Activated CD8-positive, alpha-beta memory T cell treated with anti-CD3 and anti-CD28 coated beads, Interleukin-2, amount 50 U/mL, for 24 hours (primary cell): Measurements from ENCODE around the gene TMEM217.

Source experiments
- DNase-seq: peaks from one replicate; pipeline ENCODE4 v3.0.0-alpha.2; 2020; ENCODE audit errors: extremely low read depth

TMEM217 gene

DNA sequence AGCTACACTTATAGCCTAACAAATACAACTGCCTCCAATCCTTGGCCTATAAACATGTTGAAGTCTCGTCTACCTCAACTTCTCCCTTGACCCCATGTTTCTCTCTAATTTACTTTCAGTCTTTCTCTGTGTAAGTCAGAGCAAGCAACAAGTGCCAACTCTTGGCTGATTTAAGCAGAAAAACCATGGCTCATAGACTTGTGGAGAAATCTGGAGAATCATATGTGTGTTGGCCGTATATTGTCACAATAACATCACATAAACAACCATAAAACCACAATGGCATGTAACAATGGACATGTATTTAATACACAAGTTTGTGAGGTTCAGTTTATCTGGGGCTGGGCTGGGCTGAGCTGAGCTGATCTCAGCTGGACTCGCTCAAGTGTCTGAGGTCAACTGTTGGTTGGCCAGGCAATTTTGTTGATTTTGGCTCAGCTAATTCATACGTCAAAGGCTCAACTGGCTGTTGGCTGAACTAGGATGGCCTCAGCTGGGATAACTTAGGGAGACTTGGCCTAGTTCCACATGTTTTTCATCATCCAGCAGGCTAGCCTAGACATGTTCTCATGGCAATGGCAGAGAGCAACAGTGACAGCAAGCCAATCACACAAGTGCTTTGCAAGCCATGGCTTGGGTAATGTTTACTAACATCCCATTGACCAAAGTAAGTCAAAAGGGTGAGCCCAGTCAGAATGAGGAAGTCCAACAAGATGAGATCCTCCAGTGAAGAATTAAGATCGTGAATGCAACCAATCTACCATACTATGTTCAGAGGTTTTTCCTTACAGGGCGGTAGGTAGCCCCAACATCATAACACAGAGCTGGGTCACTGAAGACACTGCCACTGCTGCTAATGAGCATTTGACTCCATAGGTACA lies 13.3 kb downstream of the TMEM217 start:
- no peak for DNase-seq

DNA sequence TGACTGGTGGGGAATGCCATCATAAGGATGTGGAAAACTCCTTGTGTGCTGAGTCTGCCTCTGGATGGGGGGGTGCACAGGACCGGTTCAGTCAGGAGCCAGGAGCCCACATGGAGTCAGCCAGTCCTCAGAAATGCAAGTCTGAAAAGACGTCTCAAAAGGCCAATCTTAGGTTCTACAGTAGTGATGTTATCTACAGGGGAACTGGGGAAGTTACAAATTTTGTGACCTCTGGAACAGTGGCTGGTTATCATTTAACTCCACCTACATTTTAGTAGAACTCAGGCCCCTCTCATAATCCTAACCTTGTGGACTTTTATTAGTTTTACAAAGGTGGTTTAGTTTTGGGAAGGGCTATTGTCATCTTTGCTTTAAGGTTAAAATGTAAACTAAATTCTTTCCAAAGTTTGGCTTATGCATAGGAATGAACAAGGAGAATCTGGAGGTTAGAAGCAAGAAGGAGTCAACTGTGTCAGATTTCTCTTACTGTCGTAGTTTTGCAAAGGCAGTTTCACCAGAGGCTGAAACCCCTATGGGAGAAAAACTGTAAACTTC lies 14.1 kb downstream of the TMEM217 start:
- no peak for DNase-seq

DNA sequence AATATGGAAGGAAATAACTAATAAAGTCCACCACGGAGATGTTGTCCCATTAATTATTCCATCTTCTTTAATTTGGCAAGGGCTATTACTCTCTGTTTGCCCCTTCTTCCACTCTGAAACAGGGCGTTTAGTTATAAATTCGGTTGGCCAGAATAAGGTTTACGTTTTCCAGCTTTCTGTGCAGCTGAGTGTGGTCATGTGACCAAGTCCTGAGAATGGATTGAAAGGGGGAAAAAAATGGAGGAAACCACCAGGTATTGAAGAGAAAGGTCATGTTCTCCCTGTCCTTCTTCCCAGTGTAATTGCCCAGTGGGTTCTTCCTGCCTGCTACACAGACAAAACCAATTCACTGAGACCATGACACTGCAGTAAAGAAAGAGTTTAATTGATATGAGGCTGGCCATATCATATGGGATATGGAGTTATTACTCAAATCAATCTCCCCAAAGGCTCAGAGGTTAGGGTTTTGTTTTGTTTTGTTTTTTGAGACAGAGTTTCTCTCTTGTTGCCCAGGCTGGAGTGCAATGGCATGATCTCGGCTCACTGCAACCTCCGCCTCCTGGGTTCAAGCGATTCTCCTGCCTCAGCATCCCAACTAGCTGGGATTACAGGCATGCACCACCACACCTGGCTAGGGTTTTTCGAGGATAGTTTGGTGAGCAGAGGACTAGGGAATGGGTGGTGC lies 14.7 kb downstream of the TMEM217 start:
- no peak for DNase-seq

DNA sequence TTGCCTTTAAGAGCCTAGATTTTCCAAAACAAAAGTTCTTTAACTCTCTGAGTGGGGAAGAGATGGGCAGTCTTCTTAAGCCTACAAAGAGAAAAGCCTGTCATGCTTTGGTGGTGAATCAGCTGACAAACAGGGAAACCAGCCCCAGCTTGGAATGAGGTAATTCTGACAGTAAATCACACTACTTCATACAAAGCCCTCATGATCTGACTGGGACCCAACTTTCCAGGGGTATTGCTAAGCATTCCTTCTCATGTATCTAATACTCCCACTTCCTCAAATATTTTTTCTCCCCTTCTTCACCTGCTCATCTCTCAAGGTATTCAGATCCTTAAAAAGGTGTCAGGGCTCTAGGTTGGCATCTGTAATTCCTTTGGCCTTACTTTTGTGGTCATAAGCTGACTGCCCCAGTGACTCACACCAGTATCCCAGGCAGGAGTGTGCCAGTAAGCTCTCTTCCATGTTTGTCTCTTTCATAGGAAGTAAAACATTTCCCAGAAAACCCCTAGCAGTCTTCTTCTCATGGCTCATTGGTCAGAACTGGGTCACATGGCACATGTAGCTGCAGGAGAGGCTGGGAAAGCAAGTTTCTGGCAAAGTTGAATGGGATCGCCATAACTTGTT lies 15.4 kb downstream of the TMEM217 start:
- DNase-seq: no peak

DNA sequence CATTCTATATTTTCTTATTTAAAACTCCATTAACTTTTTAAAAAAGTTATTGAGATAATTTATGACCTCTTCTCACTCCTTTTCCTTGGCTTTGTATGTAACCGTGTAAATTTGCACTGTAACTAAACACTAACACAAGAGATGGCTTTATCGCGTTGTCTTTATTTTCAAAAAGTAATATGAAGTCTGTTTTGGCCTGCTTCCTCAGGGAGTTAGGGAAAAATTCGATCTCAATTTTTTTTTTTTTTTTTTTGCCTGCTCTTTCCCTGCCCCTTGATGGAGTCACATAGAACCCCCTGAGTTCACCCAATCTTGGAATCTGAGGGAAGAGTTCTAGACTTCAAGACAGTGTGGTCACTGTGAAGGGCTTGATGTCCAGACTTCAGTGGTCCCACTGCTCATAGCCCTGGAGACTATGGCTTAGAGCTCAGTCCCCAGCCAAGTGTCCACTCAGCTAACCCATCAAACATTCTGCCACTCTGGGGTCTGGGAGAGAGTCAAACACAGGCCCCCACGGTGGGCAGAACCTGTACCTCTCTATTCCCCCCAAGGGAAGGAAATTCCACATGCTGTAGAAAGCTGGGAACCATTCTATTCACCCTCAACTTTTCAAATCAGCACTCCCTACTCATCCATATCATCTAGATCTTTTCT lies 16.0 kb downstream of the TMEM217 start:
- no peak for DNase-seq

DNA sequence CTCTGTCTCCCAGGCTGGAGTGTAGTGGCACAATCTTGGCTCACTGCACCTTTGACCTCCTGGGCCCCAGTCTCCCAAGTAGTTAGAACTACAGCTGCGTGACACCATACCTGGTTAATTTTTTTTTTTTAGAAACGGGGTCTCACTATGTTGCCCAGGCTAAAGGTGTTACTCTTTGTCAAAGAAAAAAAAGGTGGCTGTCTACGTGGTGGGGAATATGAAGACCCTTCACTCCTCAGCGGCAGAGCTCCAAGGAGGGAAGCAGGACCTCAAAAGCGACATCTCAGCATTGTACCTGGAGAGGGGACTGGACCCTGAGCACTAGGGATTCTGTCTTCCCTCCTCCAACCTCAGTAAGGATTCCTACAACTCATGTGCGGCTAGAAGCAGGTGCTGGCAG lies 16.8 kb downstream of the TMEM217 start:
- DNase-seq: no peak

DNA sequence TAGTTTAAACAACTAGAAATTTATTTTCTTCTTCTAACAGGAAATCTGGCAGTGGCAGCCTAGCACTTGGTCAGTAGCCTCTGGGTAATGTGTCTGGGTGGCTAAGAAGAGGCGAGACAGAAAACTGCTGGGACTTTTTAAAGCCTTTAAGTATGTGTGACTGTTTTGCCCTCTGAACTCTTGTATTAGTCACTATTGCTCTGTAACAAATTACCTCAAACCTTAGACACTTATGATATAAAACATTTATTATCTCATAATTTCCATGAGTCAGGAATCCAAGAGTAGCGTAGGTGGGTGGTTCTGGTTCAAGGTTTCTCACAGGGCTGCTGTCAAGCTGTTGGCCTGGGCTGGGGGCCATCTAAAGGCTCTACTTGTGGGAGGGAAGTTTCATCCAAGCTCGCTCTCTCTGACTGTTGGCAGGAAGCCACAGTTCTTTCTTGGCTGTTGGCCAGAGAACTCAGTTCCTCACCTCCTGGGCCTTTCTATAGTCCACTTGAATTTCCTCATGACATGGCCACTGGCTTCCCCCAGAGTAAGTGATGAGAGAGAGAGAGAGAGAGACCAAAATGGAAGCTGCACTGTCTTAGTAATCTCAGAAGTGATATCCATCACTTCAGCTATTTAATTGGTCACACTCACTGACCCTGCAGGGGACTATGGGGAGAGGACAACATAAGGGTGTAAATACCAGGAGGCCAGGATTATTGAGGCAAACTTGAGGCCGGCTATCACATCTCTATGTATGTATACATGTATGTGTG lies 17.8 kb downstream of the TMEM217 start:
- peak; percentile 60 for DNase-seq

DNA sequence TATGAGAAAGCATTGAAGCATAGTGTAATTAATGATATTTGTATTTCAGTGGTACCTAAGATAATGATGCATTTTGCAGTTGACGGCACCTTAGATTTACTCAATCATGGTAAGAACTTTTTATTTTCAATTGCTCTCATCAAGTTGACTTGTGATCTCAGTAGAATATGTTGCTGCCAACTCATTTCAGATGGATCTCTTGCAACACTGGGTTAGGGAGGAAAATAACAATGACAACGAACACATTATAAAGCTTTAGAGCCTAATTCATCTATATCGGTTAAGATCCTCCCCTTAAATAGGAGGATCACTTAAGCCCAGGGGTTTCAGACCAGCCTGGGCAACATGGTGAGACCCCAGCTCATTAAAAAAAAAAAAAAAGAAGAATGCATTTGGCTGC lies 18.4 kb downstream of the TMEM217 start:
- DNase-seq: no peak

DNA sequence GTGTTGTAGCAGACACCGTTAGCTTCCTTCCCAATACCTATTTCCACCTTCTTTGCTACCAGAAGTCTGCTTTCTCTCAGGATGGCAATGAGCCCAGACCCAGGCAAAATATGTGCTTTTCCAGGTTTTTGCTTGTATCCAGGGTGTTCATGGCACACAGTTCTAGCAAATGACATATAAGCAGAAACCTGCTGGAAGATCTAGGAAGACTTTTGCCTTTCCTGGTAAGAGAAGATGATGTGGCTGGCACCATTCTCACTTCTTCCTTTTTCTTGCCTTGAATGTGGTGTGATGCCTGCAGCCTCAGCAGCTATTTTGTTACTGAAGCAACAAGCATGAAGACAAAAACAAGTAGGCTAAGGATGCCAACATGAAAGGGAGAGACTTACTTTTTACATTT lies 19.6 kb downstream of the TMEM217 start:
- no peak for DNase-seq

DNA sequence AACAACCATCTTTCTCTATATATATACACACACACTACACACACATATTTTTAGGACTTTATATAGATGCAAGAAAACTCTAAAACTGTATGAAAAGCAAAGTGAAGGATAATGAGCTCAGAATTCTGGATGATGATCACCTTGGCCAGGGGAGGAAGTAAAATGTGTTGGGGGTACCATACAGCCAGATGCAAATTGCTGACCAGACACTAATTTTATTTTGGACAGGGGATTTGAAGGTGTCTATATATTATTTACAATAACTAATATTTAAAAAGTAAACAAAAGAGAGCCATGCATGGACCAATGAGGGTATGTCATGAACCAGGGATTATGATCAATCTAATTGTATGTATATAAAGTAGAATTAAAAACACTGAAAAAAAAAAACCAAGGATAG lies 20.2 kb downstream of the TMEM217 start:
- DNase-seq: no peak

DNA sequence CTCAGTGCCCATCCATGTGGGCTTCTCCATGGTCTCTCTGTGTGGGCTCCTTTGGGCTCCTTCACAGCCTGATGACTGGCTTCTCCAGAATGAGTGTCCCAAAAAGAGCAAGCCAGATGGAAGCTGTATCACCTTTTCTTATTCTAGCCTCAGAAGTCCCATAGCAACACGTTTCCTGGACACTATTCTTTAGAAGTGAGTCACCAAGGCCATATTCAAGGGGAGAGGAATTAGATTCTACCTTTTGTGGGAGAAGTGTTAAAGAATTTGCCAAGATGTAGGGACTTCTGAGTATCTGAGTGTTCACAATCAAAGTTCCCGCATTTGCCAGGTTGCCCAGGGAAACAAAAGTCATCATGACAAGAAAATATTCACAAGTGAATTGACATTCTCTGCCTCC lies 21.0 kb downstream of the TMEM217 start:
- no peak for DNase-seq

DNA sequence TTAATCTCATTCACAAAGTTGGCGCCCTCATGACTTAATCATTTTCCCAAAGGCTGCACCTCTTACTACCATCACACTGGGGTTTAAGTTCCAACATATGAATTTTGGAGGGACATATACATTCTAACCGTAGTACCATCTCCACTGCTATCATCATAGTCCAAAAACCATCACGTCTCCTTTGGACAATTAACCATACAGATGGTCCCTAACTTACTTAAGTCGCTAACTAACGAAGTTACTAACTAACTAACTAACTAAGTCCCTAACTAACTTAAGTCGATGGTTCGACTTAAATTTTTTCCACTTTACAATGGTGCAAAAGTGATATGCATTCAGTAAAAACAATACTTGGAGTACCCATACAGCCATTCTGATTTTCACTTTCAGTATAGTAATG lies 24.4 kb downstream of the TMEM217 start:
- no peak for DNase-seq

DNA sequence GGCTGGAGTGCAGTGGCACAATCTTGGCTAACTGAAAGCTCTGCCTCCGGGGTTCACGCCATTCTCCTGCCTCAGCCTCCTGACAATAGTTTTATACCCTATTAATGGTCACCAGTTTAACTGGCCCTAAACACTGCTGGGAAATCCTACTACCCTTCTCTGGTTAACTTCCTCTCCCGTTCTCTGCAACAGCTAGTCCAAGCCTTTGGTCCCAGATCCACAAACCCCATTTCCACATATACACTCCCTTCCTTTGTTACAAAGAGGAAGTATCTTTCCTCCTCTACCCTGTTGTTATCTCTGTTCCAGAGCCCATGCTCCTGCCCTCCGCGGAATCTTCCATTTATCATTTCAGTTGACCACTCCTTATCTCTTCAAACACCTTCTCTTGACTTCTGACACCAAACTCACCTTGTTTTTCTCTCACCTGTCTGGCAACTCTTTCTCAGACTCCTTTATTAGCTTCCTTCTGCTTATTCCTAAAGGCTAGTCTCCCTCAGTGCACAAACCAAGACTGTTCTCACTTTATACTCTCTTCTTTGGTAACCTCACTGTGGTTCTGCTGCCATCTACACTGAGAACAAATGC lies 25.4 kb downstream of the TMEM217 start:
- no peak for DNase-seq

DNA sequence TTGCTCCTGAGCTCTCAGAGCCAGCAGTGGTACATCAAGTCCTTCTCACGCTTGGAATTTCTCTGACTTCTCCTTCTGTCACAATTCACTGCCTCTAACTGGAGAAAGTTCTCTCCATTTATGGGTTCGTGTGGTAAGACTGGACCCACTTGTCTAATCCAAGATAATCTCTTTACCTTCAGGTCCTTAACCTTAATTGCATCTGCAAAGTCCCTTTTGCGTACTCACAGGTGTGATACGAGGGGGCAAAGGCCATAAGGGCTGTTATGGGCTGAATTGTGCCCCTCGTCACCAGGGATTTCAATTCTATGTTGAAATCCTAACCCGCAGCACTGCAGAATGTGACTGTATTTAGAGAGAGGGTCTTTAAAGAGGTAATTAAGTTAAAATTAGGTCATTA lies 27.8 kb downstream of the TMEM217 start:
- no peak for DNase-seq

DNA sequence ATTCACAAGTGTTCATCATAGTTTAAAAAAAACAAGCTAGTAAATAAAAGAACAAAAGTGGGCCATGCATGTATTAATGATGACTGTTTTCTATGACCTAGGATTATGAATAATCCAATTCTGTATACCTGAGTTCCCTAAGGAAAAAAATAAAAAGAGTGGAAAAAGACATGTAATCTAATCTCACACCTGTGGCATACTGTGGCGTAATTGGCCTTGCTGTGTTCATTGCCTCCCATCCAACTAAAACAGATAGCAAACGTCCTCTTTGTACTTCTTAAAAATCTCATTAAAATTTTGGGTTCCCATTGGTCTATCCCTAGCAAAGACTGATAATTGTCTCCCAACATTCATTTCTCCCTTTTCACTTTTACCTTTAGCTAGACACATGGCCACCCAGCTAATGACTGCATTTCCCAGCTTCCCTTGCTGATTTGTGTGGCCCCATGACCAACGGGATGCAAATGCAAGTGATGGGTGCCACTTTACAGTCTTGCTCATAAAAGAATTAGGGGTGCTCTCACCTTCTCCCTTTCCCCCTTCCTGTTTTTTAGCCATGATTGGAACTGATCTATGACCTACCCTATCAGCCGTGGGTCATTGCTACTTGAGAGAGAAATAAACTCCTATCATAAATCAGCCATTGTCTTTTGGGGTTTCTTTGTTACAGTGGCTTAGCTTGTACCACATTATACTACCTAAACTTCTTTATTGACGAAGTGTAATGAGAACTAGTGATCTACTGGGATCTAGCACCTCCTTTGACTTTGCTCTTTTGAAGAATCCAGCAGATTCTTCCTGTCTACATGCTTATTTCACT lies 32.4 kb downstream of the TMEM217 start:
- no peak for DNase-seq

DNA sequence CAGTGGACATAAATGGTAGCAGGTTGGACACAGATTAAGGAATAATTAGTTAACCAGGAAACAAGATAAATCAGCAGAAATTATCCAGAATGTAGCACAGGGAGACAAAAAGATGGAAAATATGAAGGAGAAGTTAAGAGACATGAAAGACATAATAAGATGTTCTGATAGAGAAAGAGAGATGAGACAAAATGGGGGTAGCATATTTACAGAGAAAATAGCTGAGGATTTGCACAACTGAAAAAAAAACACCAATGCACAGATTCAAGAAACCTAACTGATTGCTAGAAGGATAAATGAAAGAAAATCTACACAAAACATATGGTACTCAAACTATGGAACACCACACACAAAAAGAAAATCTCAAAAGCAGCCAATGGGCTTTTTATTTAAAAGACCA lies 35.0 kb downstream of the TMEM217 start:
- DNase-seq: no peak

DNA sequence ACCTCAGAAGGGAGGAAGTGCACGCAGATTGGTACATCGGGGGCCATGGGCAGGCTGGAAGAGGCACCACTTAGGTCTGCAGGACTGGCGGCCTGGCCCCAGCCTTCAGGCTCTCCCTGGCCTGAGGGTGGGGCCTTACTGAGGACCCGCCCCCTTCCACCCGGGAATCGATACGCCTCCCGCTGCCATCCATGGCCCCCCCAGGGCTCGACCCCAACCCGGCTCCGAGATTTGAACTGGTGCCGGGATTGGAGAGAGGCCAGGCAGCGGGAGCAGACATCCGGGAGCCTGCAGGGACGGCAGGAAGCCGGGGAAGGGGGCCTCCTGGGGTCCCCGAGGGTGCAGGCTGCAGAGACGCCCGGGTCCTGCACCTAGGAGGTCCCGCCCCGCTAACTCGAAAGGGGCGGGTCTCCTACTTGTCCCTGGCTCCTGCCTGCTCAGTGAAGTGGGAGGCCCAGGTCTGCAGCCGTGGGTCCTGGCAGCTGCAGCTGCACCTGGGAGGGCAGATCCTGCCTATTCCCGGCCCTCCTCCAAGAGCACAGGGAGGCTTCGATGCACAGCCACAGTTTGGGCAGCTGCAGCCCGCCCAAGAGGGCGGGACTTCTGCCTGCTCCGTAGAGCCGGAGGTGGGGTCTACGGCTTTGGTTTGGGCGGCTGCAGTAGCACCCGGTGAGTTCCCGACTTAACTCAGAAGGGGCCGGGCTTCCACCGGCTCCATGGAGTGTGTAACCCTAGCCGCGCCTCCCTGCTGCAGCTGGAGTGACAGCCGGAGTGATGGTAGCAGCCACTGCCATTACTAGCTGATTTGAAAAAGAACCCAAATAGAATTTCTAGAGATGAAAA lies 35.6 kb downstream of the TMEM217 start:
- peak; percentile 33 for DNase-seq

DNA sequence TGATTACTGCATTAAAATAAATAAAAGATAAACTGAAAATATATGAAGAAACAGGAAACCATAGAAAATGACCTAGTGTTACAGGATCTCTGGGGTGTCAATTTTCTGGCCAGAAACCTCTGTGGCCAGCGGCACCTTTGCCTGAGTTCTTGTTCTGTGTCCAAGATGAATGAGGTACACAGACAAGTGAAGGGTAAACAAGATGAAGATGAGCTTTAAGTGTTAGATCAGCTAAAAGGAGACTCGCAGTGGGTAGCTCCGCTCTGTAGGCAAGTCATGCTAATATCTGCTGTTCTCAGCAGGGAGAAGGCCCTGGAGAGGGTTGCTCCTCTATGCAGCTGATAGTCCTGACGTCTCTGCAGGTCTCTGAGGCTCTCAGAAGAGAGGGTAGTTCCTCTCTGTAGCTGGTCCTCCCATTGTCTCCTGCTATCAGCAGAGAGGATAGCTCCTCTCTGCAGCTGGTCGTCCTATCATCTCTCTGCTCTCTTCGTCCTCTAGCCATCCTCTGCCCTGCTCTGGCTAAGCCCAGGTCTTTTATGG lies 36.3 kb downstream of the TMEM217 start:
- DNase-seq: no peak

DNA sequence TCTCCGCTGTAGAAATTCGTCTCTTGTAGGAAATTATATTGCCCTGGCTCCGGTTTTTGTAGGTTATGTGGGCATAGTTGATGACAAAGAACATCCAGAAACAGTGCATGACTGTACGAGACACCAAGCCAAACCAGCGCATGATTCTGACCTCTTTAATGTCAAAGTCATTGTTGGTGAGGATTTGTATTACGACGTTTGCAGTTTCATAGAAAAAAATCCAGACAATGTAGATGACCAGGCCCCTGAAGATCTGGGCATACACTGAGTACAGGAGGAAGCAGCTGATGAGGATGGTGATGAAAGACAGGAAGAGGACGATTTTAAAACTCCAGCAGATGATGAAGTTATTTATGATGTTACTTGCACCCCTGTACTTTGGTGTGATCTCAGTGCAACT lies 39.4 kb downstream of the TMEM217 start:
- no peak for DNase-seq
